Measurements from ENCODE around the gene ZBTB14.

GRCh38 chr18:5315838-5316237, 20.3 kb upstream of the ZBTB14 start:
- no peak for TF ChIP-seq FOXM1 (IDR thresholded peaks at IDR 0.05; ENCODE audit: borderline replicate concordance)
- TF ChIP-seq SP1 (IDR thresholded peaks at IDR 0.05) = no peak
- no peak for TF ChIP-seq CTBP1 (IDR thresholded peaks at IDR 0.05; ENCODE audit: borderline replicate concordance)
- no peak for TF ChIP-seq TARDBP (IDR thresholded peaks at IDR 0.05)
- no peak for TF ChIP-seq ELF4 (IDR thresholded peaks at IDR 0.05)
- TF ChIP-seq FOXA1 (IDR thresholded peaks at IDR 0.05) = no peak
- TF ChIP-seq PKNOX1 (IDR thresholded peaks at IDR 0.05) = no peak
- TF ChIP-seq ARNT (IDR thresholded peaks at IDR 0.05) = no peak
- no peak for TF ChIP-seq BHLHE40 (IDR thresholded peaks at IDR 0.05; ENCODE audit: borderline replicate concordance)

All from HEK293T (cell line).